Sigmoid colon (tissue), 7 donors: ENCODE results near the gene ASPSCR1. TPM values are rescaled to one million over a fixed set of nuclear protein-coding genes. Genes with fewer than 3 reads are reported as not detected.

Experiments used
- DNase-seq: peaks from one replicate; pipeline ENCODE4 v3.0.0-alpha.2; 2019
- H3K27ac ChIP-seq, 4 donors: fragments of 200-600 bp; sonication (generic); one replicate each; pipeline ENCODE4 v1.5.1; 2016 to 2019; ENCODE audit warnings: mild to moderate bottlenecking in 1 of 4
- H3K27me3 ChIP-seq, 3 donors: fragments of 200-600 bp; sonication (generic); one replicate each; pipeline ENCODE4 v1.5.1; 2019; ENCODE audit warnings: mild to moderate bottlenecking in 1 of 3
- H3K36me3 ChIP-seq, 4 donors: fragments of 200-600 bp; sonication (generic); one replicate each; pipeline ENCODE4 v1.5.1; 2016 to 2019
- H3K4me1 ChIP-seq, 4 donors: fragments of 200-600 bp; sonication (generic); one replicate each; pipeline ENCODE4 v1.5.1; 2017 to 2019
- H3K4me3 ChIP-seq, 4 donors: fragments of 200-600 bp; sonication (generic); one replicate each; pipeline ENCODE4 v1.5.1; 2017 to 2019; ENCODE audit warnings: mild to moderate bottlenecking in 2 of 4, moderate library complexity in 1 of 4
- H3K9me3 ChIP-seq, 4 donors: fragments of 200-600 bp in 3 of 4; sonication (generic) in 3 of 4; one replicate each; pipeline versions ENCODE4 v1.5.1 to v1.6.1; 2013 to 2019
- CTCF ChIP-seq, 4 experiments: fragments of 450-650 bp in 3 of 4; fragments of 200-600 bp in 1 of 4; IDR thresholded peaks; one replicate each; pipeline ENCODE4 v1.5.1; 2016 to 2019; ENCODE audit warnings: antibody characterized with exemption in 4 of 4, mild to moderate bottlenecking in 3 of 4, moderate library complexity in 2 of 4
- EP300 ChIP-seq, 4 donors: sonication (generic); formaldehyde crosslinking; IDR thresholded peaks; one replicate each; pipeline ENCODE4 v1.6.1; 2017; ENCODE audit warnings: antibody characterized with exemption in 4 of 4
- POLR2A ChIP-seq, 2 donors: fragments of 450-650 bp; IDR thresholded peaks; one replicate each; pipeline ENCODE4 v1.6.1; 2016; ENCODE audit warnings: antibody characterized with exemption in 2 of 2, mild to moderate bottlenecking in 2 of 2, moderate library complexity in 2 of 2
- POLR2AphosphoS5 ChIP-seq, 4 donors: sonication (generic); formaldehyde crosslinking; IDR thresholded peaks; one replicate each; pipeline ENCODE4 v1.6.1; 2017; ENCODE audit warnings: antibody characterized with exemption in 4 of 4
- WGBS, 2 donors: extraction: QIAGEN DNeasy Blood & Tissue Kit; methylation state at CpG; one replicate each; pipeline ENCODE4 v1.1.7; 2013; 5-methylcytosine and 5-hydroxymethylcytosine counted together
- intact Hi-C: fragments of 100-400 bp; cut with DNase I; formaldehyde crosslinking; loops from one replicate; pipeline ENCODE4 v1.15.1; 2023
- polyA plus RNA-seq, 3 donors: library from polyadenylated mRNA; stranded (reverse); fragments of 200-250 nt; gene quantifications; one replicate each; pipeline ENCODE4 v1.2.3, GENCODE V29; 2013
- total RNA-seq, 4 donors: library from RNA; depleted of rRNA; stranded (reverse); fragments of >200 nt; gene quantifications; one replicate each; pipeline ENCODE4 v1.1.0, GENCODE V29; 2016
- donor health status: healthy with polysubstance abuse.
- donor health status: Bipolar disorder and iron deficiency.
- donor health status: healthy.

ASPSCR1 gene
- total and polyA plus RNA-seq, 7 donors: 9.3 to 35.9 (median 23.4) TPM

- H3K4me1 ChIP-seq: peaks cover 0 to 39% (median 32%) of the 10 kb centered on the region in 4 donors
- intact Hi-C loops: no loop called here
These were observed 40.9 kb downstream of the ASPSCR1 start for GRCh38 chr17:82018152-82018988.

GRCh38 chr17:82018989-82019689 is 41.7 kb downstream of the ASPSCR1 start:
- DNase-seq: no peak
- intact Hi-C loops: no loop called here
- no peaks in the 10 kb centered on the region for H3K27me3 ChIP-seq
- H3K4me1 ChIP-seq: peaks cover 0 to 39% (median 31%) of the 10 kb centered on the region in 4 donors
- no peaks in the 10 kb centered on the region for H3K9me3 ChIP-seq
- H3K36me3 ChIP-seq: peaks cover 0 to 18% (median 0%) of the 10 kb centered on the region in 4 donors
- no peak overlapping the region for H3K4me3 ChIP-seq
- WGBS, 2 donors: 91 to 92% methylated on average over 33 of the region's 33 CpGs
- H3K27ac ChIP-seq: no peak overlapping the region
- TF ChIP-seq POLR2AphosphoS5 (IDR thresholded peaks at IDR 0.05): no peak
- no peak for TF ChIP-seq EP300 (IDR thresholded peaks at IDR 0.05)
- TF ChIP-seq CTCF (IDR thresholded peaks at IDR 0.05): no peak
- TF ChIP-seq POLR2A (IDR thresholded peaks at IDR 0.05): no peak

More at GRCh38 chr17:82018152-82018988, 40.9 kb downstream of the ASPSCR1 start:
- no peak for TF ChIP-seq POLR2AphosphoS5 (IDR thresholded peaks at IDR 0.05)
- TF ChIP-seq POLR2A (IDR thresholded peaks at IDR 0.05): no peak
- TF ChIP-seq CTCF (IDR thresholded peaks at IDR 0.05): no peak
- TF ChIP-seq EP300 (IDR thresholded peaks at IDR 0.05): no peak
- no peaks in the 10 kb centered on the region for H3K27me3 ChIP-seq
- H3K27ac ChIP-seq: no peak overlapping the region
- peaks cover 0 to 18% (median 0%) of the 10 kb centered on the region in 4 donors for H3K36me3 ChIP-seq
- no peak overlapping the region for H3K4me3 ChIP-seq
- H3K9me3 ChIP-seq: no peaks in the 10 kb centered on the region
- DNase-seq: no peak
- 69 to 82% methylated on average over 19 of the region's 19 CpGs for WGBS, 2 donors

GRCh38 chr17:82019690-82020571 is 42.5 kb downstream of the ASPSCR1 start:
- Histone ChIP-seq H3K36me3 (peaks cover 0 to 18% (median 0%) of the 10 kb centered on the region in 4 donors), H3K4me3 (no peak overlapping the region), H3K9me3 (no peaks in the 10 kb centered on the region), H3K4me1 (peaks cover 0 to 40% (median 32%) of the 10 kb centered on the region in 4 donors), H3K27me3 (no peaks in the 10 kb centered on the region), H3K27ac (no peak overlapping the region)
- TF ChIP-seq CTCF (IDR thresholded peaks at IDR 0.05) (peak; percentile 21 to 59 (median 49)), EP300 (IDR thresholded peaks at IDR 0.05) (no peak)
- intact Hi-C loops: loop anchor here (5.0 kb wide), 1 partner anchor 43 kb away; the partner anchor contains the start of gene ASPSCR1
- WGBS, 2 donors: 57 to 68% methylated on average over 34 of the region's 34 CpGs
- DNase-seq: no peak

GRCh38 chr17:82020572-82021106 is 43.2 kb downstream of the ASPSCR1 start:
- no peak for DNase-seq
- H3K9me3 ChIP-seq: no peaks in the 10 kb centered on the region
- peaks cover 0 to 40% (median 32%) of the 10 kb centered on the region in 4 donors for H3K4me1 ChIP-seq
- intact Hi-C loops: loop anchor here (1.0 to 5.0 kb wide), 2 partner anchors 43 to 61 kb away; partner anchors contain the start of gene ASPSCR1
- H3K4me3 ChIP-seq: no peak overlapping the region
- H3K27me3 ChIP-seq: no peaks in the 10 kb centered on the region
- 73 to 87% methylated on average over 14 of the region's 14 CpGs for WGBS, 2 donors
- TF ChIP-seq CTCF (IDR thresholded peaks at IDR 0.05) (no peak), EP300 (IDR thresholded peaks at IDR 0.05) (no peak), POLR2A (IDR thresholded peaks at IDR 0.05) (no peak), POLR2AphosphoS5 (IDR thresholded peaks at IDR 0.05) (no peak)
- peaks cover 0 to 18% (median 0%) of the 10 kb centered on the region in 4 donors for H3K36me3 ChIP-seq
- no peak overlapping the region for H3K27ac ChIP-seq
